CD4-positive, alpha-beta T cell treated with Interleukin-15 for 1 hour (primary cell): ENCODE results near the gene LINC01488.

Source experiments
- DNase-seq: peaks from one replicate; pipeline ENCODE4 v3.0.0-alpha.2; 2020

Gene LINC01488

GRCh38 chr11:69534166-69534530 lies 52.7 kb downstream of the LINC01488 start:
- DNase-seq = no peak

DNA sequence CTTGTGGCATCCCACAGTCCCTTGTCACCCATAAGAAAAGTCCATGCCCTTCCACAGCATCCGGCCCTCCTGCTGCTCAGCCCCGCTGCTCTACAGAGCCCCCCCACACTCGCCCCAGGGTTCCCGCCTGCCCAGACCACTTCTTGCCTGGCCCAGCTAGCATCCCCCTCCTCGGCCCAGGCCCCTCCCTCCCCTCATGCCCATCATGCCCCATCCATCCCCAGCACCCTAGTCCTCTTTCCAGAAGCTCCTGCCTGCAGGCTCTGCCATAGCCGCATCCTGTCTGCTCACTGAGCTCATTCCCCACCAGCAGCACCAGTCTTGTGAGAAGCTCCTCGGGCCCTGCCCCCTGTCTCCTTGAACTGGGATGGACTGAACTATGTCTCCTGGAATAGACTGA lies 54.4 kb downstream of the LINC01488 start:
- no peak for DNase-seq

DNA sequence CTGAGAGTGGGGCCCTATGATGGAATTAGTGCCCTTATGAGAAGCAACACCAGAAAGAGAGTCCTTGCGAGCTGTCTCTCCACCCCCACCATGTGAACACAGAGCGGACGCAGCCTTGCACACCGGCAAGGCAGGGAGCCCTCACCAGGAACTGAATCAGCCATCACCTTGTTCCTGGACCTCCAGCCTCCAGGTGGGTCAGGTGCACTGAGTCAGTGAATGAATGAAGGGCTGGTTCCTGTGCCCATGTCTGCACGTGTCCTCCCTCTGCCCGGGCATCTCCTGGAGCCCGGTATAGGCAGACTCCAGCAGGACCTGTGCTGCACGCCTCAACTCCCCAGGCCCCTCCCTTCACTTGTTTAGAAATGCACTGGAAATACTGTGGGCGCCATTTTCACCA lies 54.9 kb downstream of the LINC01488 start:
- DNase-seq = no peak

DNA sequence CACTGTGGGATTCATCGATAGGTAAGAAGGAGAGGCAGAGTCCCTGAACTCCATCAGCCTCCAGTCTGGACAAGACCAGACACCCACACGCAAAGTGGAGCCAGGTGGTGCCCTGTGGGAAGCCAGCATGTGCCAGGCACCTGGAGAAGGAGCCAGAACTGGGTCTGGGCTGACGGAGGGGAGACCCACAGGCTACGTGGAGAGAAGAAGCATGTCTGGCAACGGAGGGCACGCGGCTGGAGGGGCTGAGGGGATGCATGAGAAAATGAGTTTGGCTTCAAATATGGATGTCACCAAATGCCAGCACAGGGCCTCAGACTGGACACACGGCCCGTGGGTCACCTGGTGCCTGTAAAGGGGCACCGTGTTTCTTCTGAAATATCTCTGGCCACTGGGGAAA lies 55.7 kb downstream of the LINC01488 start:
- DNase-seq = no peak

- no peak for DNase-seq
Observed at GRCh38 chr11:69537855-69538640, 56.6 kb downstream of the LINC01488 start.

- DNase-seq = no peak
Observed at GRCh38 chr11:69538854-69539253, 57.4 kb downstream of the LINC01488 start.

- no peak for DNase-seq
Observed at GRCh38 chr11:69539416-69540117, 58.1 kb downstream of the LINC01488 start.

DNA sequence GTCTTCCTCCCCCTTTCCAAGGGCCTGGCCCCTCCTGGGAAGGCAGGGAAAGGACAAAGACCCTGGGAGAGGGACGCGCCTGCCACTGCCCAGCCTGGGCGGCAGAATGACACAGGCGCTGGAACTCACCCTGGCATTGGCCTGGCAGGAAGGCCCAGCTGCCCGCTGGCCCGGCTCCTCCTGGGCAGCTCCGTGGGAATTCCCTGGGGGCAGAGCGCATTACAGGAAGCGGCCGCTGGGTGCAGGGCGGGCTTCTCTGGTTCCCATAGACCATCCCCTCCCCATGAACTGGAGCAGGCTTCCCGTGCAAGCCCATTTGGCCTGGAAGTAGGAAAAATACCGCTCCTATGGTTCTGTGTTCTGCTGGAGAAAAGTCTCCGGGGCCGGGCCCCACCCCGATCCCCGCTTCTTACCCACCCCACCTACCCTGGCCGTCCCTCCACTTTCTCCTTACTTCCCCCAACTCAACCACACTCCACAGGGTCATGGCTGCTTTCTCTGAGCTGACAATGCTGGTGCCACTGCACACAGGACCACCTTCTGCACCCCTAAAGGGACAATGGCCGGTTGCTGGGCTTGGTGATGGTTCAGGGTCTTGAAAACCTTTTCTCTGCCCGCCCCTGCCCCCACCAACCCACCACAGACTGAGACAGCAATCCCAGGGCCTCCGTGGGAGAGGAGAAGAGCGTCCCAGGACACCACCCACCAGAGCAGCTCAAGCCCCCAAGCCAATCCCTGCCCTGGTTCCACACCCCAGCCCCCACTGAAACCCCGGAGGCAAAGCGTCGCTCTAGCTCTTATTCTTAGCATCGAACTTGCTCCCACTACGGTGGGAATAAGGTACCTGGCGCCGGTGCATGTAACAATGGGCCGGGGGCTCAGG lies 58.9 kb downstream of the LINC01488 start:
- no peak for DNase-seq

- DNase-seq = no peak
Observed at GRCh38 chr11:69541001-69541285, 59.5 kb downstream of the LINC01488 start.

DNA sequence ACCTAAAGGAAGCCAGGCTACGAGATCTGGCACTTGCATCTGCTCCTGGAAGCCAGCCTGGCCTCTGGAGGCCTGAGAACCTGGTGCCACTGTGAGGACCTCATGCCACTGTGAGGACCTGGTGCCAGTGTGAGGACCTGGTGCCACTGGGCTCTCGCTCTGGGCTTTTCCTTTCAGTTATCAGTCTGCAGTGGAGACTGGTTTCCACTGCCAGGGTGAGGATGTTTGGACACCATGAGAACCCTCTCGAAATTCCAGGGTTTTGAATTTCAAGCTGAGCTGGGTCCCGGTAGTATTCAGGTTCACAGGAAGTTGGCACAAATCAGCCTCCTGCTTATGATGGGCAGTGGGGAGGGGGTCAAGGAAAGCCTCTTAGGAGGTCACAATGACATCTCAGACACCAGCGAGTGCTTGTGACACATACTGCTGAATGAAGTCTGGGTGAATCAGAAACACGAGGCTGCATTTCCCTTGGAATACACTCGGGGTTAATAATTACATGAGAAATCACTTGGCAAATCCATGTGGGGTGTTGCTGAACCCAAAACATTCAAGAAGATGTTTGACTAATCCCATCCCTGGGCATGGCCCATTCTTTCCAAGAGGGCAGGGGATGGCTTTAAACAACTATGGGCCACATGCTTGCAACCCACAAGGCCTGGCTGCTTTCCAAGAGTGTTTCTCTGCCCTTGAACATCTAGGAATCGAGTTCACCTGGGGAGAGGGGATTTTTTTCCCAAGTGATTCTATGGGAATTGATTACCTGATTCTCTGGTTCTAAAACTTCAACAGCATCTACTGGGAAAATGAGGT lies 60.2 kb downstream of the LINC01488 start:
- no peak for DNase-seq

GRCh38 chr11:69542314-69543168 lies 61.1 kb downstream of the LINC01488 start:
- DNase-seq = no peak
